ENCODE results near the gene VGLL1.

The VGLL1 gene, protein sequence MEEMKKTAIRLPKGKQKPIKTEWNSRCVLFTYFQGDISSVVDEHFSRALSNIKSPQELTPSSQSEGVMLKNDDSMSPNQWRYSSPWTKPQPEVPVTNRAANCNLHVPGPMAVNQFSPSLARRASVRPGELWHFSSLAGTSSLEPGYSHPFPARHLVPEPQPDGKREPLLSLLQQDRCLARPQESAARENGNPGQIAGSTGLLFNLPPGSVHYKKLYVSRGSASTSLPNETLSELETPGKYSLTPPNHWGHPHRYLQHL

DNA sequence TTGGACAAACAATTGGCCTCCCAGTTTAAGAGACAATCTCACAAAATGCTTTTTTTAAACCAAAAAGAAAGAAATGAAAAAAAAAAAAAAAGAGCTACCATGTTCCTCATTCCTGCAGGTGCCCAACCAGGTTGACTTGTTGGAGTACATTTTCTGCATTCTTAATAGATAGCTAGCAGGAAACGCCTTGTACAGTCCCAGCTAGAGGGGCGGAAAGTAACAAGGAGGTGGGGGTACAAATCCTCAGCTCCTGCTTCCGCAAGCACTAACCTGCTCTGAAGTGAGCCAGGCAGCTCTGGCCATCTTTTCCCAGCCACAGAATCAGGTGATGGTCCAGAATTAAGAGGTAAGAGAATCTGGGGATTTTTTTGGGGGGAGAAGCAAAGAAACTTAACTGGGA is at the start of gene VGLL1:
Gene VGLL1, plus strand, starts transcription at position 265 of the 400 bp plus-strand sequence. CDS start 3,806 bp downstream, outside the sequence.
- DNase-seq: no peak

DNA sequence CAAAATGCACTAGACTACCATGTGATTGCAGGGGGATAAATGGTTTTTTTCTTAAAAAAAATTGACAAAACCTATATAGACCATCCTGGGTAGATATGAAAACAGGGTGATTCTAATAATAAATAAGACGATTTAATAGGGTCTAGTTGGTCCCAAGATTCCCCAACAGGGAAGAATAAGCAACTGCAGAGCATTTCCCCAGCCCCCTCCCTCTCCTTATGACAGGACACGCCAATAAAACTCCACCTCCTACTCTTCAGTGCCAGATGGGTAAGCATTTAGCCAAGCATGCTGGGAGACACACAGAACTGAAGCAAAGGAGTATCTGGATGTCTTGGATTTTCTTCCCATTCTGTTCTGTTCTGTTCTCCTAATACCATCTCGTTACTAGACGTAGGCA is 44.4 kb upstream of the VGLL1 start, which contains the start of gene BRS3:
Gene BRS3, plus strand, starts transcription at position 301 of the 400 bp plus-strand sequence. CDS start 168 bp downstream, outside the sequence.
- no peak for DNase-seq

DNA sequence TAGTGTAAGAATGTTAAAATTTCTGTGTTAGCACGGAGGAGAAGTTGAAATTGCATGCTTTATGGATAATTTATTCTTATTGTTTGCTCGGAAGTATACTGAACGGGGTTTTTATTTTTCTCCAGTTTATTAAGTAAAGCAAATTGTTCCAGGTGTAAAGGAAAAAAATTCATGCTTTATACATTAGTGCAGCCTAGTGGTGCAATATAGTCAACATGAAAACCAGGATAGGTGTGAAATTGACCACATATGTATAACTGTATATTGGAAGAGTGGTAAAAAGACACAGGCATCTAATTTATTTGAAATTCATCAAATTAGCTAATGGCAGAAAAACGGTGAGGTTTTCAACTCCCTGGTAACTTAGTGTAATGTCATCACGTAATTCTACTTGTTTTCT is 43.3 kb upstream of the VGLL1 start:
- no peak for DNase-seq

DNA sequence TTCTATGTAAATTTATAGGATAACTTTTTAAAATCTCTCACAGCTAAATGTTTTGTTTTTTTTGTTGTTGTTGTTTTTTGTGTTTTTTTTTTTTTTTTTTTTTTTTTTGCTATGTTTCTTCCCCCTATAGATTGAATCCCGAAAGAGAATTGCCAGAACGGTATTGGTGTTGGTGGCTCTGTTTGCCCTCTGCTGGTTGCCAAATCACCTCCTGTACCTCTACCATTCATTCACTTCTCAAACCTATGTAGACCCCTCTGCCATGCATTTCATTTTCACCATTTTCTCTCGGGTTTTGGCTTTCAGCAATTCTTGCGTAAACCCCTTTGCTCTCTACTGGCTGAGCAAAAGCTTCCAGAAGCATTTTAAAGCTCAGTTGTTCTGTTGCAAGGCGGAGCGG is 40.2 kb upstream of the VGLL1 start:
- DNase-seq: no peak

DNA sequence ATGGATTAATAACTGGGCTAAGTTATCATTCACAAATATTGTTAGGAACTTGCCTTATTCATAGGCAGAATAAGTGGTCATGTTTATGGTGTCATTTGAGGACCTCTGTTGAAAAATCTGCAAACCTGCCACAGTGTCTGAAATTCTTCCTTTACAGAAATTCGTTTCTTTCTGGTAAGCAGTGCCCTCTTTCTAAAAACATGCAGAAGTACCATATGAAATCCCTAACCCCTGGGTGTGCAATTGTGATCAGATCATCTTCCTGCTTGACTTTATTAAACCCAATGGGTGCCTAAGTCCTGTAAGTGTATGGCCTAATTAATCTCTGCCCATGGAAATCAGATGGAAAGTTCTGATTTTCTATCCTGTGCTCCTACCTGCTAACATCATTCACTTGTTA is 39.0 kb upstream of the VGLL1 start:
- DNase-seq: no peak

DNA sequence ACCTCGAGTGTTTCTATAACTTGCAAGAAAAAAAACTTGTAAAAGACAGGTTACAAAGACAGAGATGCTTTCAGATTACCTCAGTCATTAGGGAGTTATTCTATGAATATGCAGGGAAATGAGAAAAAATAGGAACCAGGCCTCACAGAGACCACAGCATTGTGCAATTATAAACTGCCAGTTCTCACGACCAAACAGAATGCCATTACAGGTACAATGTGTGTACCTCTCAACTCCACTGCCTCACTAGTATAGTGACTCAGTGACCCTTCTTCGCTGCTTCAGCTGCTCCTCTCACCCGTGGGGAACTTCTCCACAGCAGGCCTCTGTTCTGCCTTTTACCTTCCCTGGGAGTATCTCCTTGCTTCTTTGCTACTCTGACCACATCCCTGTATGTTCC is 37.0 kb upstream of the VGLL1 start:
- DNase-seq: no peak

DNA sequence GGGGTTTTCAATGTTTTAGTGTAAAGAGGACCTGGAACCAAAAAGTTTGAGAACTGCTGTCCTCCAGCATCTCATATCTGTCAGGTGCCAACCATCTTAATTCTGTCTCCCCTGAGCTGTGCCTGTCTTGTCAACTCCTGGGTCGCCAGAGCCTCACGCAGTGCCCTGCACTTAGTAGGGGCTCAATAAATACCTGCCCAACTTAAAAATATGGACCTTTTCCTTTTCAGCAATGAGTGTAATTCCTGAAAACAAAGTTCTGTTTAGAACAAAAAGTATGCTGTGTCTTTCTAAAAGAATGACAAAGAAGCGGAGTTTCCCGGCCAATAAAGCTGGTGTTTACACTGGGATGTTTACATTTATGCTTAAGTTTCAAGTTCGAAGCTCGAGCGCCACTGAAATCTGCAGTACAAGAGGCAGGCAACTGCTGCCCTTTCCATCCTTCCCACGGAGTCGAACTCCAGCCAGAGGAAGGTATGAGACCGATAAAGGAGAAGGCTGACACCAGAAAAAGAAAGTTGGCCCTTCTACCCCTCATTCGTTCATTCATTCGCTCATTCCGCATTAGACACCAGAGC is 35.7 kb upstream of the VGLL1 start:
- no peak for DNase-seq

DNA sequence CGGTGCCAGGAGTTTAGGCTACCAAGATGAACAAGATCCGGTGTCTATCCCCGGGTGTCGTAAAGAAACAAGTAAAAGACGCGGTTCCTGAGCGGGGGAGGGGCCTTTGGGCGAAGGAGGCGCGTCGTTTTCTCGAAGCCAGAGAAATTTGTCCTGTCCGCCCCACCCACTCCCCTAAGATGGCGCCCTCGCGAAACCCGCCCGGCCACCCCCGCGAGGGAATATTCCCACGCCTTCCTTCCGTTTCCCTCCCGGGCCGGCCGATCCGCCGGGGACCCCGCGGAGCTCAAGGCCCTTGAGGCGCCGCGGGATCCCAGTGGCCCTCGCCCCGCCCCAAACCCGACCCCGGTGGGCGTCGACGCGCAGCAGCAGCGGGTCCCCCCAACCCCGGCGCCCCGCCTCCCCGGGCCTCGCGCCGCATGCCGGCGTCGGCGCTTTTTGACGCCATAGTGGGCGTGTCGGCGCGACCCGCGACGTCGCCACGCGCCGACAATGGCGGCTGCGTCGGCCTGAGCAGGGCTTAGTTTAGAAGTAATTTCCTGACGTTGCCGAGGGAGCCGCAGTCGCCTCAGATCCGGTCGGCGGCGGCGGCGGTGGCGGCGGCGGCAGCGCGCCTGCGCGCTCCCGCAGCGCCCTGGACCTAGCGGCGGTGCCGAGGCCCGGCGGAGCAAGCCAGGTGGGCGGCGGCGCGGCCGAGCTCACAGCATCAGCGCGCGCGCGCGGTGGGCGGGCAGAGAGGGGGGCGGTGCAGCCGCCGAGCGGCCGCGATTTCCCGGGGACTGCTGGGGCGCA is 35.1 kb upstream of the VGLL1 start:
- peak; percentile 90 for DNase-seq

DNA sequence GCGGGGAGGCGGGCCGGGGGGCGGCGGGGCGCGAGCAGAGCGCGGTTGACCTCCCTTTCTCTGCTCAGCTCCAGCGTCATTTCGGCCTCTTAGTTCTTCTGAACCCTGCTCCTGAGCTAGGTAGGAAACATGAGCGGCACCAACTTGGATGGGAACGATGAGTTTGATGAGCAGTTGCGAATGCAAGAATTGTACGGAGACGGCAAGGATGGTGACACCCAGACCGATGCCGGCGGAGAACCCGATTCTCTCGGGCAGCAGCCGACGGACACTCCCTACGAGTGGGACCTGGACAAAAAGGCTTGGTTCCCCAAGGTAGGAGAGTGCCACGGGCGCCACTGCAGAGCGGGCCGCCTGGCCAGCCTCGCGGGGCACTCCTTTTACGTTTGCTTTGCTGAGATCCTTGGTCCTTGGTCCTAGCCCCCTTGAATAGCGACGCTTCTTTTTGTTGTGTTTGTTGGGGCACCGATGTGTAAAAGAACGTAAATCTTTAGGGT is 34.4 kb upstream of the VGLL1 start, which contains the start of gene HTATSF1:
Gene HTATSF1, plus strand, starts transcription at position 37 of the 497 bp plus-strand sequence. Its CDS starts 93 bp downstream, at position 130.
- no peak for DNase-seq

DNA sequence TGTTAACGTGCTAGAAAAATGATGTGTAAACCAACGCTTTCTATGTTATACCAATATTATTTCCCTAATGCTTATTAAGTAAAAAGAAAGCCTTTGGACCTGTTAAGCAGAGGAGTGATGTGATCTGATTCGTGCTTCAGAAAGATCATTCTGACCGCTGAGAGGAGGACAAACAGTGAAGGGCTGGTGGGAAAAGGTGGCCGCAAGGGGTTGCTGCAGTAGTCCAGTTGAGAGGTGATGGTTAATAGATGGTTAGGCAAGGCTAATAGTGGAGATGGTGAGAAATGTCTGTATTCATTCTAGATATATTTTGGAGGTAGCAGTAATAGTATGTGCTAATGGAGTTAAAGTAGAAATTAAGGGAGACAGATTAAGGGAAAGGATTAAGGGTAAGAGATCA is 12.9 kb upstream of the VGLL1 start:
- no peak for DNase-seq

DNA sequence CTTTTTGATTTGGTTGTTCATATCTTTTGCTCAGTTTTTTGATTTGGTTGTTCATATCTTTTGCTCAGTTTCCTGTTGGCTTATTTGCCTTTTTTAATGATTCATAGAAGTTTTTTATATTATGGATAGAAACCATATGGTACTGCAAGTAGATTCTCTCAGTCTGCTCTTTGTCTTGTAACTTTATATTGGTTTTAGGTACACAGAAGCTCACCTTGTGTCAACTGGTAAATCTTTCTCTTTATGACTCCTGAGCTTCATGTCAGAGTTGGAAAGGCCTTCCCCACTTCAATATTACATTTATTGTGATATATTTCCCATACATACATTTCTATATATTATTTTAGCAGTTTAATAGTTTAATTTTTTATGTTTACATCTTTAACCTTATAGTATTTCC is 8.2 kb upstream of the VGLL1 start:
- no peak for DNase-seq

DNA sequence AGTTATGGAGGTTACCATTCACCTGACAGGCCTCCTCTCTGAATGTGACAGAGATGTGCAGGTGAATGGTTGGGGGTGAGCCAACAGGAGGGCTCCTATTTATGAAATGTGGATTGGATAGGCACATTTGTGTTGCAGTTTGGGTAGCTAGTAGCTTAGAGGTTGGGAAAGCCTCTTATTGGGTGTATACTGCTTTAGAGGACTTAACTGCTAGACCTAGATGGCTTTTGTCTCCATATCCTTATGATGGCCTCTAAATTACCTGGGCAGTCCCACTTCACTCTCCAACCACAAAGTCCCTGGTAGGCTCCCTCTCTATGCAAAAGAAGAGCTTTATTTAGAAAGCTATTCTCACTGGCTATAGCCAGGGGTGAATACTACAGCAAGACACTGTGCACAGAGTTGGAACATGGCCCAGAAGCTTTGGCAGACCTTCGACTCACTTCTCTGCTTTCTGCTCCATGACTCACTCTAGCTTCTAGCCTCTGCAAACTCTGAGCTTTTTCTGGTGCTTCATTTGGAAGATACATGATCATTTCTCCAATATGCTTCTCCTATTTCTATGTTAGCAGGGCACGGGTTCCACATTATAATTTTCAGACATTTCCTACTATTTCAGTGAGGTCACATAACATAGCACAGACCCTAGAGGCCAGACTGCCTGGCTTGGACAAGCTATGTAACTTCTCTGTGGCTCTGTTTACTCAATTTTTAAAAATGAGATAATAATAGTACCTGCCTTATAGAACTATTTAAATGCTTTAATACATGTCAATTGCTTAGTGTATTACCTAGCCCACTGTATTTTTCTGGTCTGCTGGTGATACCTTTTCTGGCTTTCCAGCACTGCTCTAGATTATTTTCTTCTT is 6.0 kb upstream of the VGLL1 start:
- DNase-seq: no peak

DNA sequence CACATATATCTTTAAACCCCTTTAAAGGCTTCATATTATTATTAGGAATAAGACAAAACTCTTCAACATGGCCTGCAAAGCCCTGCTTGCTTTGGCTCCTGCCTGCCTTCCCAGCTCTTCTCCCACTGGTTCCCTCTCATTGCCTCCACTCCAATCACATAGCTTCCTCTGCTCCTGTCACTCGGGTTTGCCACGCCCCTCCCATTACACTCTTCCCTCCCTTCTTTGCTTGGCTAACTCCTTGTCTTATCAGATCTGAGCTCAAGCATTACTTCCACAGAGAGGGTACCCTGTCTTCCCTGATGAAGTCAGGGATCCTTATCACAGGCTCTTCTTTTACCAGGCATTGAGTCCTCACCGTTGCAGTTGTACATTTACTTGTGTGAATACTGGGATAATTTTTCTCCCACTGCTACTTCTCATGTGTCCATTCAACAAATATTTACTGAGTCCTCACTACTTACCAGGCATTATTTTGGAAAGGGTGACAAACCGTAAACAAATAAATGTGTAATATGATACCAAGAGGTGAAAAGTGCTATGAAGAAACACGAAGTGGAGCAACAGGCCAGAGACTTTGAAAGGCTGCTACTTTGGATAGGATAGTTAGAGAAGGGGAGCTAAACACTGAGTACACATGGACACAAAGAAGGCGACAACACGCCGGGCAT is 3.2 kb upstream of the VGLL1 start:
- DNase-seq: no peak

DNA sequence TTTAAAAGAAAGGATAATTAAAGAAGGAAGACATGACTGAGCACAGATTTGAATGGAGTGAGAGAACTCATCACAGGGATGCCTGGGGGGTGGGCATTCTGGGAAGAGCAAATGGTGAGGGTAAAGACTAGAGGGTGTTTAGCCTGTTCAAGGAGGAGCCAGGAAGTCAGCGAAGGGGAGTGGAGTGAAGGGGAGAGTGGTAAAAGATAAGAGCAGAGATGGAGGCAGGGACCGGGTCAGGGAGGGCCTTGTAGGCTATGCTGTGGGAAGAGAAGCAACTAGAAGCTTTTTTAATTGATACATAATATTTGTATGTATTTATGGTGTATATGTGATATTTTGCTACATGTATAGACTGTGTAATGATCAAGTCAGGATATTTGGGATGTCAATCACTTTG is 2.2 kb upstream of the VGLL1 start:
- DNase-seq: no peak

DNA sequence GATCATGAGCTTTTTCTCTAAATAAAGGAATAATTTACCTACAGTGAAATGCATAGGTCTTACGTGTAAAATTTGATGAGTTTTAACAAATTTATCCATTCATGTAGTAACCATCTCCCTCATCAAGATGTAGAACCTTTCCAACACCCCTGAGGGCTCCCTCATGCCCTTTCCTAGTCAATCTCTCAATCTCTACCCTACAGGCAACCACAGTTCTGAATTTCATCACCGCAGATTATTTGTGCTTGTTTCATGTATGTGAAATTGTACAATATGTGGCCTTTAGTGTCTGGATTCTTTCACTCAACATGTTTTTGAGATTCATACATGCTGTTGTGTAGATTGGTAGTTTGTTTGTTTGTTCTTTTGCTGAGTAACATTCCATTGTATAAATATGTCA is 2.1 kb downstream of the VGLL1 start:
- DNase-seq: no peak

DNA sequence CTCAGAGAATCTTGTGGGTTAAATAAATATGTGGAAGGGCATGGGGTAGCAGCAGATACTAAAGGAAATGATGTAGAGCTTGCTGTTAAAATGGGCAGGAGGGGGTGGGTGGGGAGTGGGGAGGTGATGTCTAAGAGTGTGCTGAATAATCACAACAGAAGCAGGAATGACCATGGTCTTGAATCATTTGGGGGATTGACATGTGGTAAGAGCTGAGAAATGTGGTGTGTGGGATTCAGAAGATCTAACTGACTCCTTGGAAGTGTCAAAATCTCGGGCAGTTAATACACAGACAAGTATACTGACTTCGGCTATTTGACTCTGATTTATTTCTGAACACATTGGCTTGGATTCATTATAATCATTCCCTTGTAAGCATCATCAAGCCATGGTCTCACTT is 6.8 kb downstream of the VGLL1 start:
- DNase-seq: no peak

DNA sequence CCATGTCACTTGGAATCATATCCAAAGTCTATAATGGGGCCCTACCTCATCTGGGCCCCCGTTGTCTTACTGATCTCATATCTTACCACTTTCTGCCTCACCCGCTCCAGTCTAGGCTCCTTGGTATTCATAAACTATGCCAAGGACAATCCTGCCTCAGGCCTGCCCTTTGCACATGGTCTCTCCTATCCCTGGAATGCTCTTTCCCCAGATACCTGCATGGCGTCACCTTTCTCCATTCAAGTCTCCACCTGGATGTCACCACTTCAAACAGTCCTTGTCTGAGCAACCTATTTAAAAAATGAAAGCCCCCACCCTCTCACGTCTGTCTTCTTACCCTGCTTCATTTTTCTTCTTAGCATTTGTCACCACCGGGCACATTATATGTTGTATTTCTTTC is 8.2 kb downstream of the VGLL1 start:
- DNase-seq: no peak

DNA sequence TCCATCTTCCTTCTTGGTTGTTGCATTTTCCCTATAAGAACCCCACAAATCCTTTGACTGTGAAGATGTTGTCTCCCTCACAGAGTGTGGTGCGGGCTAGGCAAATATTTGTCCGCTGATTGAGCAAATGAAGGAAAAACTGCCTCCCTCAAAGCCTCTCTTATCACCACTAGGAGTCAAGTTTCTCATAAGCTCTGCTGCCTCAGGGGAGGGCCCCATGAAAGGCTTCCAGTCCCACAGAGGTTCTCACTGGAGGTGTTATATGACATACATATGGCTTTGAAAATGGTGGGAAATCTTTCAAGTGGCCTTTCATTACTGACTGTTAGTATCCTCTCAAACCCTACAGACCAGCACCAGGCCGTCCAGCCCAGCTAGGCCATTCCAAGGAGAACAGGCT is 9.3 kb downstream of the VGLL1 start:
- no peak for DNase-seq

DNA sequence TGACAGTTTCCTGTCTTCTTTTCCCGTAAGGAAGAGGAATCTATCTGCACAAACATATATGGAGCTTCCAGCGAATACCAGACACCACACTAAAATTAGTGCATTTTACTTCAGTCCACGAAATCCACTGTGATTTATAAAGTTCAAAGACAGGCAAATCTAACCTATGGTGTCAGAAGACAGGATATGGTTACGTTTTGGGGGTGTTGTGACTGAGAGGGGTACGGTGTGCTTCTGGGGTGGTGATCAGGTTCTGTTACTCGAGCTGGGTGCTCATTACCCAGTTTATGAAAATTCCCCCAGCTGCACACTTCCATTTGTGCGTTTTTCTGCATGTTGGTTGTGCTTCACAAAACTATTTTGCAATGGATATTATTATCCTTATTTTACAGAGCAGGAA is 10.3 kb downstream of the VGLL1 start:
- DNase-seq: no peak

DNA sequence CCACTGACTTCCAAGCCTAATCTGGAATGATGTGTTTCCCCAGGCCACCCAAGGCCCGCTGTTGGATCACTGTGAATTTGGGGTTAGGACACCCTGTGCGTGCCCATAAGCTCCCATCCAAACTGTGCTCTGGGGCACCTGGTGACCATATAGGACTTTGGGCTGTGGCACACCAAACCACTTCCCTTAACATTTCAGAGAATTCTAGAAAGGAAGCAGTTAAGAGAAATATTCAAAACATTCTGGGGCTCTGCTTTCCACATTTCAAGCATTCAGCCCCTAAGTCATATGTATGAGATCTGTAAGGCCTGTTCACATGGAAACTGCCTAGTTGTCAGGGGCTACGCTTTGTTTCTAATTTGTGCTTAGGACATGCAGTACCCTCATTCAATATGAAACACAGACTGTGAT is 14.4 kb downstream of the VGLL1 start:
- DNase-seq: peak; percentile 8

DNA sequence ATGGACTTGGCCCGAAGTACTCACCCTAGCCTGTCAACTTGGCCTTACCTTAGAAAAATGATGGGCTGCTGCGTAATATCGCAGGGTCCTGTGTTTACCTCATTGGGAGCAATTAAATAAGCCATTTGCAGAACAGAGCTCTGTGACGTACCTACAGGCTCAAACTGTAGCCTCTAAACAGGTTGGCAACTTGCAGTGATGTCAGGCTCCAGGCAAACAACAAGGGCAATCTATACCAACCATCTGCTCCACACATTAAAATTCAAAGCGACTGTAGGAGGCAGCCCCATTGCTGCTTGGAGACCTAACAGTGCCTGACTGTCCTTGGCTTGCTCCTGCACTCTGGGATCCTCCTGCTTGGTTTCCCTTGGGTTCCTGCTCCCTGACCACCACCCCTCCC is 17.2 kb downstream of the VGLL1 start:
- DNase-seq: no peak

DNA sequence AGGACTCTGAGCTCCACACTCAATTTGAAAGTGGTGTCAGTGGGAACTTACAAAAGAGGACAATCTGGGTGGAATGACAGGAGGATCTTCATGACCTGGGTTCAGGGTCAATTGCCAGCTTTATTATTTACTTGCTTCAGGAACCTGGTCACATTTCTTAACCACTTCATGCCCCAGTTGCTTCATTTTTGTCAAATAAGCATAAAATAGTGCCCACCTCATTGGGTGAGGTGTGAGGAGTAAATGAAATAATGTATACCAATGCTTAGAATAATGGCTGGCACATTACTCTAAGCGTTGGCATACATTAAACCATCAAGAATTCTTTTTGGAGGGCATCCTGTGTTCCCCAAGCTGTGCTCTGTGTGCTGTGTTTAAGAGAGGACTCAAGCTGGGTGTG is 19.4 kb downstream of the VGLL1 start:
- no peak for DNase-seq

Data from activated CD4-positive, alpha-beta T cell treated with anti-CD3 and anti-CD28 coated beads, Interleukin-2, amount 50 U/mL, for 16 hours (primary cell).